ENCODE measurements around the gene IQGAP2.

DNA sequence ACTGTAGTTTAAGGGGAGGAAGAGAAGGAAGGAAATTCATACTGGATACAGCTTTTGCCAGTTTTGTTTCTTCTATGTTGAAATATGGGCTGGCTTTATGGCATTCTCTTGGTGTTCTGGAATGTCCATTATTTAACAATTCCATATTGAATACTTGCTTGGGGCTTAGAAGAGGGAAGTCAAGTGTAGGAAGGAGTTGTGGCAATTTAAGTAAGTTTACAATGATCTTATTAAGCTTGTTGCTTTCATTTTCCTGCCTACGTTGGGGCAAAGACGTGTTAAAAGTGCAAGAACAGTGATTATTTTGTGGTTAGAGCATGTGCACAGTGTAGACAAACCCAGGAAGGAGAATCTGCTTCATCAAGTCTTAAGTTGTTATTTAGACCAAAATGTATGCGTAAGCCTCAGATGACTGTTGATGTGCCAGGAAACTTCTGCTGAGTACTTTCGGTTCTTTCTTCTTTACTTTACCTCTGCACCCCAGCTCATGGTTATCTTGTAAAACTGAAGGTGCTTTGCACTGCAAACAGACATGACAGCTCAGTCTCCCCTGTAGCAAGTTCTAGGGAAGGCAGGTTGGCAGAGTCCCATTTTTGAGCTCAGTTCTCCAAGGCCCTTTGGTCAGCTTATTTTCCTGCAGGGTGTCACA lies 144.3 kb downstream of the IQGAP2 start:
- no peak for TF ChIP-seq CTCF (conservative IDR thresholded peaks at IDR 0.05; ENCODE audit: low read length)
- TF ChIP-seq EZH2phosphoT487 (IDR thresholded peaks at IDR 0.05; ENCODE audit: borderline replicate concordance): no peak
